DOHH2 (cell line): Measurements from ENCODE around the gene DEAF1.

ENCODE experiments used
- EZH2phosphoT487 ChIP-seq: fragments of 200-600 bp; sonication (generic); IDR thresholded peaks from 2 replicates; pipeline ENCODE4 v1.6.1; 2017; ENCODE audit warnings: borderline replicate concordance, mild to moderate bottlenecking, antibody characterized with exemption, low read length, moderate library complexity, mixed read lengths
- TF ChIP-seq, protein P1 (sequence below): fragments of 200-600 bp; sonication (generic); IDR thresholded peaks from one replicate; pipeline ENCODE4 v1.5.1; 2014; ENCODE audit warnings: antibody characterized with exemption, mild to moderate bottlenecking, low read depth, low read length; ENCODE audit not compliant: poor library complexity, severe bottlenecking

DNA sequence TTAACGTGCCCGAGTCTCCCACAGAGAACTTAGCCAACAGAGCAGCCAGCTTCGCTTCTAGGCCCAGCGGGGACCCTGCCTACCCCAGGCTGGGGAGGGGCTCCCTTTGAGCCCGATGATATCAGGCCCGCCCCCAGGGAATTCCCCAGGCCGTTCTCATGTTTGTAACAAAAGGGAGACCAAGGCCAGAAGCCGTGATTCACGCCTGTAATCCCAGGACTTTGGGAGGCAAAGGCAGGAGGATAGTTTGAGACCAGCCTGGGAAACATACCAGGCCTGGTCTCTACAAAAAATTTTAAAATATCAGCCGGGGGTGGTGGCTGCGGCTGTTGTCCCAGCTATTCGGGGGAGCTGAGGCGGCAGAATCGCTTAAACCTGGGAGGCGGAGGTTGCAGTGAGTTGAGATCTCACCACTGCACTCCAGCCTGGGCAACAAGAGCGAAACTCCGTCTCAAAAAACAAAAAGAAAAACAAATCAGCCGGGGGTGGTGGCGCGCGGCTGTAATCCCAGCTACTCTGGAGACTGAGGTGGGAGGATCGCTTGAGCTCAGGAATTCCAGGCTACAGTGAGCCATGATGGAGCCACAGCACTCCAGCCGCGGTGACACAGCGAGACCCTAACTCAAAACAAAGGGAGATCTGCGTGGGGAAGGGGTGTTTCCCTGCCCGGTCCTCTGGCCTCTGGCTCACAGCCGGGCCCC, 56.2 kb downstream of the DEAF1 start:
- TF ChIP-seq, protein P1, sequence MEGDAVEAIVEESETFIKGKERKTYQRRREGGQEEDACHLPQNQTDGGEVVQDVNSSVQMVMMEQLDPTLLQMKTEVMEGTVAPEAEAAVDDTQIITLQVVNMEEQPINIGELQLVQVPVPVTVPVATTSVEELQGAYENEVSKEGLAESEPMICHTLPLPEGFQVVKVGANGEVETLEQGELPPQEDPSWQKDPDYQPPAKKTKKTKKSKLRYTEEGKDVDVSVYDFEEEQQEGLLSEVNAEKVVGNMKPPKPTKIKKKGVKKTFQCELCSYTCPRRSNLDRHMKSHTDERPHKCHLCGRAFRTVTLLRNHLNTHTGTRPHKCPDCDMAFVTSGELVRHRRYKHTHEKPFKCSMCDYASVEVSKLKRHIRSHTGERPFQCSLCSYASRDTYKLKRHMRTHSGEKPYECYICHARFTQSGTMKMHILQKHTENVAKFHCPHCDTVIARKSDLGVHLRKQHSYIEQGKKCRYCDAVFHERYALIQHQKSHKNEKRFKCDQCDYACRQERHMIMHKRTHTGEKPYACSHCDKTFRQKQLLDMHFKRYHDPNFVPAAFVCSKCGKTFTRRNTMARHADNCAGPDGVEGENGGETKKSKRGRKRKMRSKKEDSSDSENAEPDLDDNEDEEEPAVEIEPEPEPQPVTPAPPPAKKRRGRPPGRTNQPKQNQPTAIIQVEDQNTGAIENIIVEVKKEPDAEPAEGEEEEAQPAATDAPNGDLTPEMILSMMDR = no peak
- no peak for TF ChIP-seq EZH2phosphoT487
